Lung (tissue), 12 donors: ENCODE measurements around the gene CHD8. TPM values are rescaled to one million over a fixed set of nuclear protein-coding genes. Genes with fewer than 3 reads are reported as not detected.
"Not testable (repeated sequence)": the region's sequence is repeated elsewhere in the genome, so short reads cannot be mapped to it uniquely, and the experiment has no call there.

Experiments used
- ATAC-seq: fragments of 200-7000 bp; cut with Tn5 transposase; one replicate; pipeline ENCODE4 v1.9.1; 2020; ENCODE audit warnings: moderate number of reproducible peaks; ENCODE audit not compliant: insufficient read depth, low FRiP score
- DNase-seq, 3 donors: peaks; one replicate each; pipeline ENCODE4 v3.0.0-alpha.2; 2013 to 2017
- H3K27ac ChIP-seq, 2 donors: one replicate each; pipeline ENCODE4 v1.5.1; 2013; ENCODE audit warnings: mild to moderate bottlenecking in 2 of 2, moderate library complexity in 2 of 2, control low read depth in 1 of 2, inconsistent platforms in 1 of 2, low read depth in 1 of 2, low read length in 1 of 2
- H3K27me3 ChIP-seq, 3 donors: one replicate each; pipeline ENCODE4 v1.5.1; 2013; ENCODE audit warnings: low read length in 2 of 3; ENCODE audit not compliant: control insufficient read depth in 3 of 3, insufficient read depth in 3 of 3
- H3K36me3 ChIP-seq, 4 donors: one replicate each; pipeline ENCODE4 v1.5.1; 2013; ENCODE audit warnings: low read length in 4 of 4, mild to moderate bottlenecking in 1 of 4, moderate library complexity in 1 of 4; ENCODE audit not compliant: control insufficient read depth in 4 of 4, insufficient read depth in 4 of 4
- H3K4me1 ChIP-seq, 5 donors: one replicate each; pipeline ENCODE4 v1.5.1; 2013; ENCODE audit warnings: low read length in 5 of 5, mild to moderate bottlenecking in 2 of 5, moderate library complexity in 1 of 5; ENCODE audit not compliant: control insufficient read depth in 5 of 5, insufficient read depth in 5 of 5
- H3K4me3 ChIP-seq: one replicate; pipeline ENCODE4 v1.5.1; 2013; ENCODE audit warnings: mild to moderate bottlenecking, control low read depth, moderate library complexity
- H3K9ac ChIP-seq, 2 donors: one replicate each; pipeline ENCODE4 v1.5.1; 2013; ENCODE audit warnings: low read length in 2 of 2, control low read depth in 1 of 2; ENCODE audit not compliant: insufficient read depth in 1 of 2
- H3K9me3 ChIP-seq, 4 donors: one replicate each; pipeline ENCODE4 v1.5.1; 2013; ENCODE audit warnings: low read length in 3 of 4, mild to moderate bottlenecking in 1 of 4, moderate library complexity in 1 of 4; ENCODE audit not compliant: control insufficient read depth in 4 of 4, insufficient read depth in 3 of 4
- WGBS, 2 donors: extraction: QIAGEN DNeasy Blood & Tissue Kit; methylation state at CpG; one replicate each; pipeline ENCODE4 v1.1.7; 2013; 5-methylcytosine and 5-hydroxymethylcytosine counted together
- polyA plus RNA-seq, 2 donors: library from polyadenylated mRNA; stranded (reverse); fragments of 200-250 nt; gene quantifications; one replicate each; pipeline ENCODE4 v1.2.1, GENCODE V29; 2013
- total RNA-seq, 2 donors: library from RNA; depleted of rRNA in 1 of 2; stranded (reverse); fragments of >200 nt in 1 of 2; gene quantifications; one replicate each; pipeline ENCODE4 v1.2.1, GENCODE V29; 2014 to 2021
- TF ChIP-seq, protein P1 (sequence below): IDR thresholded peaks from 2 replicates; pipeline ENCODE4 v1.5.1; 2012; ENCODE audit warnings: mild to moderate bottlenecking; ENCODE audit errors: control extremely low read depth, extremely low read depth
- donor health status: control.
- donor health status: control.
- donor health status: Bipolar disorder and iron deficiency.
- donor health status: healthy.
- donor health status: DM: yes; HTN: yes; CAD: no.

CHD8 gene
- total and polyA plus RNA-seq, 4 donors = 26.6 to 79.6 (median 50.2) TPM

DNA sequence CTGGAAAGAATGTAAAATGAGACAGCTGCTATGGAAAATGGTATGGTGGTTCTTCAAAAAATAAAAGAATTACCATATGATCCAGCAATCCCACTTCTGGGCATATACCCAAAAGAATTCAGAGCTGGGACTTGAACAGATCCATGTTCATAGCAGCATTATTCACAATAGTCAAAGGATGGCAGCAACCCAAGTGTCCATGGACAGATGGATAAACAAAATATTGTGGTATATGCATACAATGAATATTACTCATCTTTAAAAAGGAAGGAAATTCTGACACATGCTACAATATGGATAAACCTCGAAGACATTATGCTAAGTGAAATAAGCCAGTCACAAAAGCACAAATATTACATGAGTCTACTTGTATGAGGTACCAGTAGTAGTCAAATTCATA is 11.7 kb upstream of the CHD8 start:
- WGBS, 2 donors = 65 to 69% methylated on average over 1 of the region's 1 CpG
- Histone ChIP-seq H3K36me3 (peaks cover 10 to 33% (median 16%) of the 10 kb centered on the region in 4 donors), H3K9me3 (no peaks in the 10 kb centered on the region), H3K27me3 (no peaks in the 10 kb centered on the region), H3K9ac (no peak overlapping the region), H3K4me1 (no peaks in the 10 kb centered on the region), H3K27ac (no peak overlapping the region), H3K4me3 (no peak overlapping the region)
- ATAC-seq = no peak
- TF ChIP-seq, protein P1, sequence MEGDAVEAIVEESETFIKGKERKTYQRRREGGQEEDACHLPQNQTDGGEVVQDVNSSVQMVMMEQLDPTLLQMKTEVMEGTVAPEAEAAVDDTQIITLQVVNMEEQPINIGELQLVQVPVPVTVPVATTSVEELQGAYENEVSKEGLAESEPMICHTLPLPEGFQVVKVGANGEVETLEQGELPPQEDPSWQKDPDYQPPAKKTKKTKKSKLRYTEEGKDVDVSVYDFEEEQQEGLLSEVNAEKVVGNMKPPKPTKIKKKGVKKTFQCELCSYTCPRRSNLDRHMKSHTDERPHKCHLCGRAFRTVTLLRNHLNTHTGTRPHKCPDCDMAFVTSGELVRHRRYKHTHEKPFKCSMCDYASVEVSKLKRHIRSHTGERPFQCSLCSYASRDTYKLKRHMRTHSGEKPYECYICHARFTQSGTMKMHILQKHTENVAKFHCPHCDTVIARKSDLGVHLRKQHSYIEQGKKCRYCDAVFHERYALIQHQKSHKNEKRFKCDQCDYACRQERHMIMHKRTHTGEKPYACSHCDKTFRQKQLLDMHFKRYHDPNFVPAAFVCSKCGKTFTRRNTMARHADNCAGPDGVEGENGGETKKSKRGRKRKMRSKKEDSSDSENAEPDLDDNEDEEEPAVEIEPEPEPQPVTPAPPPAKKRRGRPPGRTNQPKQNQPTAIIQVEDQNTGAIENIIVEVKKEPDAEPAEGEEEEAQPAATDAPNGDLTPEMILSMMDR = no peak
- DNase-seq = no peak

DNA sequence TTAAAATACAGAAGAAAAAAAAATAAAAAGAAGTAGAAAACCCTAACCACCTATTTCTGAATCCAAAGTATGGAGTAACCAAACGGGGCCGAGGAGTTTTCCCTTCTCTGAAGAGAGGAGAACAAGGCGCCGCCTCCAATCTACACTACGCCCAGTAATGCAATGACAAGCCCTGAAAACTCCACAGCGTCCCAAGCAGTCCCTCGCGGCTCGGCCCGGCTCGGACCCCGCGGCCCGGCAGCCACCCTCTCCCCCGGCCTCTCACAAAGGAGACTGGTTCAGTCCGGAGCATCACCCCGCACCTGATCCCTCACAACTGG is 371 bp downstream of the CHD8 start:
- Histone ChIP-seq H3K27me3 (no peaks in the 10 kb centered on the region), H3K9ac (peak overlapping the region; percentile 42 to 89), H3K9me3 (no peaks in the 10 kb centered on the region), H3K27ac (peak overlapping the region; percentile 87 to 88), H3K4me3 (peak overlapping the region; percentile 92), H3K36me3 (peaks cover 0 to 8% (median 2%) of the 10 kb centered on the region in 4 donors), H3K4me1 (peaks cover 2 to 19% (median 8%) of the 10 kb centered on the region in 5 donors)
- DNase-seq (no peak), ATAC-seq (peak; percentile 9)
- TF ChIP-seq, protein P1 = no peak
- WGBS, 2 donors = 1% methylated on average over 17 of the region's 17 CpGs

DNA sequence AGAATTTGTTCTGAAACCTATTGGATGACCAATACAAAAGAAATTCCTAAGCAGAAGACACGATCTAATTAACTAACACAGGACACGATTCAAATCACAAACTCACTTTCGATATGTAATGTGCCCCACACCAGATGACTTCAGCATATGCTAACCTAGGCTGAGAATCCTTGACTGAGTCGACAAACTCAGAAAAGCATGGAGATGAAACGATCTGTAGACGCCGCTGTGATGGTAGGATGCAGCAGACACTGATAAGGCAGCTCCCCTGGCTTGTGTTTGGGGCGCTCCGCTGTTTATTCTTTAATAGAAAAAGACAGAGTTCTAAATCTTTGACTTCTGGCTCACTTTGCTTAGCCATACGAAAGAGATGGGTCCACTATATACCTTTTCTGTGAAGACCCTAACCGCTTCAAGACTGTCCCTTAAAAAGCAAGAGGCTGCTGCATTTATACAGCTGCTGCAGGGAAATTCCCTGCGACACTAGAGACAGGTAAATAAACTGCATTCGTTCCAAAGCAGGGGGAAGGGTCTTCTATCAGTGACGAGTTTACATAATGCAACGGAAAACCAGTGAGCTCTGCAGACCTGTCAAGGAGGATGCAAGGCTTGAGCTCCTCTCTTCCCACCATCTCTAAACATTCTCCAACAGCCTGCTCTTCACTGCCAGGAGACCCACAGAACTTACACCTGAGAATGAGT is 929 bp downstream of the CHD8 start:
- H3K9ac ChIP-seq = peak overlapping the region; percentile 42 to 89
- peaks cover 2 to 19% (median 8%) of the 10 kb centered on the region in 5 donors for H3K4me1 ChIP-seq
- peak overlapping the region; percentile 87 to 88 for H3K27ac ChIP-seq
- H3K9me3 ChIP-seq = no peaks in the 10 kb centered on the region
- 28 to 44% methylated on average over 15 of the region's 15 CpGs for whole genome bisulfite sequencing, 2 donors
- no peaks in the 10 kb centered on the region for H3K27me3 ChIP-seq
- ATAC-seq (no peak), DNase-seq (peak in 1 of 3 donors; percentile 10)
- peaks cover 0 to 8% (median 1%) of the 10 kb centered on the region in 4 donors for H3K36me3 ChIP-seq
- TF ChIP-seq, protein P1 = no peak
- H3K4me3 ChIP-seq = peak overlapping the region; percentile 92

DNA sequence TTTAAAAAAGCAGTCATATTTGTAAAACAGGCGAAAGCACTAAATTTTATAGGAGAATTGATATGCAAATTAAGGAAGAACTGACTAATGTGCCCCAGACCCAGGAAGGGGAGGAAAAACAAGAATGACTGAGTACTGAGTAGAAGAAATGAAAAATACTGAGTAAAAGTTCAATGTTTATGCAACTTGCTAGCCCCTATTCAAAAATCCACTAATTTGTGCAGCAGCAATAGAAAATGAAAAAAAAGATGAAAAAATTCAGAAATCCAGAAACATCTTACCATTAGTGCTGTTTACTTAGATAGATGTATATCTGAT is 6.1 kb downstream of the CHD8 start:
- TF ChIP-seq, protein P1 = no peak
- H3K27ac ChIP-seq = no peak overlapping the region
- H3K4me1 ChIP-seq = peaks cover 0 to 10% (median 3%) of the 10 kb centered on the region in 5 donors
- no peak overlapping the region for H3K9ac ChIP-seq
- DNase-seq (no peak), ATAC-seq (no peak)
- H3K36me3 ChIP-seq = peaks cover 0 to 8% (median 1%) of the 10 kb centered on the region in 4 donors
- no peaks in the 10 kb centered on the region for H3K9me3 ChIP-seq
- 91 to 95% methylated on average over 1 of the region's 1 CpG for WGBS, 2 donors
- no peak overlapping the region for H3K4me3 ChIP-seq
- no peaks in the 10 kb centered on the region for H3K27me3 ChIP-seq

DNA sequence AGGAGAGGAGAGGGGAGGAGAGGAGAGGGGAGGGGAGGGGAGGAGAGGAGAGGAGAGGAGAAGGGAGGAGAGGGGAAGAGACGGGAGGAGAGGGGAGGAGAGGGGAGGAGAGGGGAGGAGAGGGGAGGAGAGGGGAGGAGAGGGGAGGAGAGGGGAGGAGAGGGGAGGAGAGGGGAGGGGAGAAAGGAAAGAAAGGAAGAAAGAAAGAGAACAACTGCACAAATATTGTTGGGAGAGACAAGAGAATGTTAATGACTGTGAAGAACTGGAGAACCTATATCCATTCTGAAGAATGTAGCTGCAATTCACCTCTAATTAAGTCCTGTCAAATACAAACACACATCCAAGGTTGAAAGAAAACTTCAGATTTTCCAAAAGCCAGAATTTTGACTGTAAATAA is 13.3 kb downstream of the CHD8 start:
- not testable (repeated sequence) for H3K27me3 ChIP-seq, H3K9me3 ChIP-seq, DNase-seq, H3K4me3 ChIP-seq, ATAC-seq, H3K4me1 ChIP-seq, H3K36me3 ChIP-seq, H3K9ac ChIP-seq, H3K27ac ChIP-seq
- WGBS, 2 donors = 58% methylated on average over 1 of the region's 1 CpG; no CpG with 5 or more reads in 1 of the 2 donors
